HepG2 (cell line): Measurements from ENCODE around the gene TRPT1. TPM values are rescaled to one million over a fixed set of nuclear protein-coding genes. Genes with fewer than 3 reads are reported as not detected.

Source experiments
- MYC ChIP-seq: sonication (generic); formaldehyde crosslinking; IDR thresholded peaks from 2 replicates; pipeline ENCODE4 v1.9.0; 2021; ENCODE audit warnings: missing genetic modification reagents, borderline replicate concordance
- NFE2L1 ChIP-seq: sonication (generic); formaldehyde crosslinking; IDR thresholded peaks from 2 replicates; pipeline ENCODE4 v1.4.0; 2020; ENCODE audit warnings: missing genetic modification reagents, mild to moderate bottlenecking, borderline replicate concordance
- RARA ChIP-seq: IDR thresholded peaks from 2 replicates; pipeline ENCODE4 v1.6.1; 2016; ENCODE audit warnings: missing genetic modification reagents, missing compliant biosample characterization
- SMC3 ChIP-seq: IDR thresholded peaks from 2 replicates; pipeline ENCODE4 v1.6.1; 2011; ENCODE audit warnings: low read length, improper control_type of control experiment
- SNRNP70 ChIP-seq: fragments of 200-400 bp; formaldehyde crosslinking; IDR thresholded peaks from 2 replicates; pipeline ENCODE4 v1.6.1; 2017; ENCODE audit warnings: mild to moderate bottlenecking, low read depth, low read length, moderate library complexity
- SRSF4 ChIP-seq: fragments of 200-400 bp; formaldehyde crosslinking; IDR thresholded peaks from one replicate; pipeline ENCODE4 v1.6.1; 2018; ENCODE audit warnings: mild to moderate bottlenecking, low read depth, low read length, moderate library complexity; ENCODE audit not compliant: poor library complexity, severe bottlenecking
- STAT5B ChIP-seq: sonication (generic); formaldehyde crosslinking; IDR thresholded peaks from 2 replicates; pipeline ENCODE4 v1.4.0; 2020; ENCODE audit warnings: missing genetic modification reagents
- ZC3H4 ChIP-seq: sonication (generic); formaldehyde crosslinking; IDR thresholded peaks from 2 replicates; pipeline ENCODE4 v1.4.0; 2020; ENCODE audit warnings: missing genetic modification reagents, borderline replicate concordance
- ZNF12 ChIP-seq: sonication (generic); formaldehyde crosslinking; IDR thresholded peaks from 2 replicates; pipeline ENCODE4 v1.5.0; 2020; ENCODE audit warnings: missing genetic modification reagents
- ZNF205 ChIP-seq: IDR thresholded peaks from 2 replicates; pipeline ENCODE4 v1.6.1; 2018; ENCODE audit warnings: missing biosample characterization, missing genetic modification reagents
- ZNF674 ChIP-seq: sonication (generic); formaldehyde crosslinking; IDR thresholded peaks from 2 replicates; pipeline ENCODE4 v1.5.0; 2020; ENCODE audit warnings: low read depth, mild to moderate bottlenecking, missing genetic modification reagents
- ZNF720 ChIP-seq: sonication (generic); formaldehyde crosslinking; IDR thresholded peaks from 2 replicates; pipeline ENCODE4 v1.4.0; 2020; ENCODE audit warnings: missing genetic modification reagents
- ZNF776 ChIP-seq: sonication (generic); formaldehyde crosslinking; IDR thresholded peaks from 2 replicates; pipeline ENCODE4 v1.4.0; 2020; ENCODE audit warnings: mild to moderate bottlenecking, missing genetic modification reagents
- ZNF782 ChIP-seq: sonication (generic); formaldehyde crosslinking; IDR thresholded peaks from 2 replicates; pipeline ENCODE4 v1.4.0; 2020; ENCODE audit warnings: missing genetic modification reagents, mild to moderate bottlenecking, borderline replicate concordance
- ZSCAN21 ChIP-seq: sonication (generic); formaldehyde crosslinking; IDR thresholded peaks from 2 replicates; pipeline ENCODE4 v1.8.0; 2022; ENCODE audit warnings: mild to moderate bottlenecking, missing genetic modification reagents, moderate library complexity, borderline replicate concordance
- polyA plus RNA-seq, 8 experiments: library from polyadenylated mRNA; depleted of rRNA in 3 of 8; stranded (reverse) in 7 of 8; unstranded in 1 of 8; fragments of >200 nt; fragmentation: Illumina TruSeq in 4 of 8; extraction: Trizol in 4 of 8; gene quantifications; 2 replicates each; pipeline versions ENCODE4 v1.2.1 to v1.2.3, GENCODE V29; 2011 to 2016; ENCODE audit warnings: low read depth in 4 of 8, missing spikeins in 1 of 8, mixed read lengths in 1 of 8; ENCODE audit not compliant: insufficient read depth in 1 of 8
- total RNA-seq, 5 experiments: library from RNA; depleted of rRNA; stranded (reverse); fragments of >200 nt; fragmentation: Illumina TruSeq; extraction: Trizol; gene quantifications; 2 replicates each; pipeline ENCODE4 v1.2.3, GENCODE V29; 2016; ENCODE audit warnings: low read depth in 1 of 5
- TF ChIP-seq, protein P1 (sequence below): sonication (generic); formaldehyde crosslinking; IDR thresholded peaks from 2 replicates; pipeline ENCODE4 v1.4.0; 2020; ENCODE audit warnings: low read depth, mild to moderate bottlenecking, missing genetic modification reagents
- TF ChIP-seq, protein P2 (sequence below): sonication (generic); formaldehyde crosslinking; IDR thresholded peaks from 2 replicates; pipeline ENCODE4 v1.8.1; 2022; ENCODE audit warnings: low read depth, mild to moderate bottlenecking, missing genetic modification reagents
- TF ChIP-seq, protein P3 (sequence below): sonication (generic); formaldehyde crosslinking; IDR thresholded peaks from 2 replicates; pipeline ENCODE4 v1.5.0; 2020; ENCODE audit warnings: mild to moderate bottlenecking, missing genetic modification reagents
- TF ChIP-seq, protein P4 (sequence below): sonication (generic); formaldehyde crosslinking; IDR thresholded peaks from 2 replicates; pipeline ENCODE4 v1.9.0; 2022; ENCODE audit warnings: low read depth, missing genetic modification reagents
- TF ChIP-seq, protein P5 (sequence below): sonication (generic); formaldehyde crosslinking; IDR thresholded peaks from 2 replicates; pipeline ENCODE4 v1.4.0; 2020; ENCODE audit warnings: missing genetic modification reagents

The TRPT1 gene
- total and polyA plus RNA-seq, 2 of the 13 experiments (the other 11 are each of a cell fraction or from before 2014, with no cell fraction given): 24.8 to 40.7 TPM

DNA sequence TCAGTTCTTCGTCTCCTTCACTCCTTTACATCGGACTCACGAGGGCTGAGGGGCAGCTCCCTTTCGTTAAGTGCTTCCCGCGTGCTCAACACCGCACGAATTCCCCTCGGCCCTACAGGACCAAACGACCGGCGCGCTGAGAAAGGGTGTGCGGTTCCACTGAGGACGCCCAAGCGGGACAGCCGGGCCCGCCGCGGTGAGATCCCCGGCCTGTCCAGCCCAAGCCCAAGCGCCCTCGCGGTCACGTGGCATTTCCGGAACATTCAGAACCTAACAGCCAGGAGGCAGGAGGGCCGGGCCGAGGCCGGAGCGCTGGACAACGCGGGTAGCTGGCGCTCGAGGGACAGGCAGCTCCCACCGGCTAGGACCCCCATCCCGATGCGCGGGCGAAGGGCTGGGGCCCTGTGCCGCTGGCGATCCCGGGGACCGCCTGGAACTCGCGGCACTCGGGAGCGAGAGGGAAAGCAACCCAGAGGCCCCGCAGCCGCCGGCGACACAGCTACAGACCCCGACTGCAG, 40.8 kb downstream of the TRPT1 start (continued):
- TF ChIP-seq, protein P1, sequence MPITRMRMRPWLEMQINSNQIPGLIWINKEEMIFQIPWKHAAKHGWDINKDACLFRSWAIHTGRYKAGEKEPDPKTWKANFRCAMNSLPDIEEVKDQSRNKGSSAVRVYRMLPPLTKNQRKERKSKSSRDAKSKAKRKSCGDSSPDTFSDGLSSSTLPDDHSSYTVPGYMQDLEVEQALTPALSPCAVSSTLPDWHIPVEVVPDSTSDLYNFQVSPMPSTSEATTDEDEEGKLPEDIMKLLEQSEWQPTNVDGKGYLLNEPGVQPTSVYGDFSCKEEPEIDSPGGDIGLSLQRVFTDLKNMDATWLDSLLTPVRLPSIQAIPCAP (CRISPR knock-in tag): peak; percentile 88; the same call in 1 of the 2 replicates
- peak; percentile 98; the same call in 1 of the 2 replicates for TF ChIP-seq ZNF776 (CRISPR knock-in tag)
- TF ChIP-seq ZC3H4 (CRISPR knock-in tag): no peak
- no peak for TF ChIP-seq SMC3
- TF ChIP-seq STAT5B (CRISPR knock-in tag): peak; percentile 41; the same call in 1 of the 2 replicates
- no peak; the same call in 1 of the 2 replicates for TF ChIP-seq ZNF674 (CRISPR knock-in tag)
- TF ChIP-seq, protein P2, sequence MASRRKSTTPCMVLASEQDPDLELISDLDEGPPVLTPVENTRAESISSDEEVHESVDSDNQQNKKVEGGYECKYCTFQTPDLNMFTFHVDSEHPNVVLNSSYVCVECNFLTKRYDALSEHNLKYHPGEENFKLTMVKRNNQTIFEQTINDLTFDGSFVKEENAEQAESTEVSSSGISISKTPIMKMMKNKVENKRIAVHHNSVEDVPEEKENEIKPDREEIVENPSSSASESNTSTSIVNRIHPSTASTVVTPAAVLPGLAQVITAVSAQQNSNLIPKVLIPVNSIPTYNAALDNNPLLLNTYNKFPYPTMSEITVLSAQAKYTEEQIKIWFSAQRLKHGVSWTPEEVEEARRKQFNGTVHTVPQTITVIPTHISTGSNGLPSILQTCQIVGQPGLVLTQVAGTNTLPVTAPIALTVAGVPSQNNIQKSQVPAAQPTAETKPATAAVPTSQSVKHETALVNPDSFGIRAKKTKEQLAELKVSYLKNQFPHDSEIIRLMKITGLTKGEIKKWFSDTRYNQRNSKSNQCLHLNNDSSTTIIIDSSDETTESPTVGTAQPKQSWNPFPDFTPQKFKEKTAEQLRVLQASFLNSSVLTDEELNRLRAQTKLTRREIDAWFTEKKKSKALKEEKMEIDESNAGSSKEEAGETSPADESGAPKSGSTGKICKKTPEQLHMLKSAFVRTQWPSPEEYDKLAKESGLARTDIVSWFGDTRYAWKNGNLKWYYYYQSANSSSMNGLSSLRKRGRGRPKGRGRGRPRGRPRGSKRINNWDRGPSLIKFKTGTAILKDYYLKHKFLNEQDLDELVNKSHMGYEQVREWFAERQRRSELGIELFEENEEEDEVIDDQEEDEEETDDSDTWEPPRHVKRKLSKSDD (CRISPR knock-in tag): 0 out of 2 replicates have a peak, but pooled peaks have one; percentile 14
- TF ChIP-seq MYC (CRISPR knock-in tag): peak; percentile 97
- TF ChIP-seq NFE2L1 (CRISPR knock-in tag): peak; percentile 95; the same call in 1 of the 2 replicates
- TF ChIP-seq ZNF782 (CRISPR knock-in tag): peak; percentile 98
- no peak for TF ChIP-seq SNRNP70
- TF ChIP-seq RARA (CRISPR knock-in tag): peak; percentile 22; the same call in 1 of the 2 replicates
- TF ChIP-seq SRSF4: no peak
- peak; percentile 71; the same call in 1 of the 2 replicates for TF ChIP-seq ZNF205
- no peak for TF ChIP-seq ZNF720 (CRISPR knock-in tag)
- peak; percentile 87; the same call in 1 of the 2 replicates for TF ChIP-seq ZSCAN21
- TF ChIP-seq, protein P3, sequence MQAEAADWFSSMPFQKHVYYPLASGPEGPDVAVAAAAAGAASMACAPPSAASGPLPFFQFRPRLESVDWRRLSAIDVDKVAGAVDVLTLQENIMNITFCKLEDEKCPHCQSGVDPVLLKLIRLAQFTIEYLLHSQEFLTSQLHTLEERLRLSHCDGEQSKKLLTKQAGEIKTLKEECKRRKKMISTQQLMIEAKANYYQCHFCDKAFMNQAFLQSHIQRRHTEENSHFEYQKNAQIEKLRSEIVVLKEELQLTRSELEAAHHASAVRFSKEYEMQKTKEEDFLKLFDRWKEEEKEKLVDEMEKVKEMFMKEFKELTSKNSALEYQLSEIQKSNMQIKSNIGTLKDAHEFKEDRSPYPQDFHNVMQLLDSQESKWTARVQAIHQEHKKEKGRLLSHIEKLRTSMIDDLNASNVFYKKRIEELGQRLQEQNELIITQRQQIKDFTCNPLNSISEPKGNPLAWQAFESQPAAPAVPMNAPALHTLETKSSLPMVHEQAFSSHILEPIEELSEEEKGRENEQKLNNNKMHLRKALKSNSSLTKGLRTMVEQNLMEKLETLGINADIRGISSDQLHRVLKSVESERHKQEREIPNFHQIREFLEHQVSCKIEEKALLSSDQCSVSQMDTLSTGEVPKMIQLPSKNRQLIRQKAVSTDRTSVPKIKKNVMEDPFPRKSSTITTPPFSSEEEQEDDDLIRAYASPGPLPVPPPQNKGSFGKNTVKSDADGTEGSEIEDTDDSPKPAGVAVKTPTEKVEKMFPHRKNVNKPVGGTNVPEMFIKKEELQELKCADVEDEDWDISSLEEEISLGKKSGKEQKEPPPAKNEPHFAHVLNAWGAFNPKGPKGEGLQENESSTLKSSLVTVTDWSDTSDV (CRISPR knock-in tag): peak; percentile 96
- TF ChIP-seq, protein P4, sequence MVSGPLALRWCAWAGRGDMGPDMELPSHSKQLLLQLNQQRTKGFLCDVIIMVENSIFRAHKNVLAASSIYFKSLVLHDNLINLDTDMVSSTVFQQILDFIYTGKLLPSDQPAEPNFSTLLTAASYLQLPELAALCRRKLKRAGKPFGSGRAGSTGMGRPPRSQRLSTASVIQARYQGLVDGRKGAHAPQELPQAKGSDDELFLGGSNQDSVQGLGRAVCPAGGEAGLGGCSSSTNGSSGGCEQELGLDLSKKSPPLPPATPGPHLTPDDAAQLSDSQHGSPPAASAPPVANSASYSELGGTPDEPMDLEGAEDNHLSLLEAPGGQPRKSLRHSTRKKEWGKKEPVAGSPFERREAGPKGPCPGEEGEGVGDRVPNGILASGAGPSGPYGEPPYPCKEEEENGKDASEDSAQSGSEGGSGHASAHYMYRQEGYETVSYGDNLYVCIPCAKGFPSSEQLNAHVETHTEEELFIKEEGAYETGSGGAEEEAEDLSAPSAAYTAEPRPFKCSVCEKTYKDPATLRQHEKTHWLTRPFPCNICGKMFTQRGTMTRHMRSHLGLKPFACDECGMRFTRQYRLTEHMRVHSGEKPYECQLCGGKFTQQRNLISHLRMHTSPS: peak; percentile 76
- TF ChIP-seq, protein P5, sequence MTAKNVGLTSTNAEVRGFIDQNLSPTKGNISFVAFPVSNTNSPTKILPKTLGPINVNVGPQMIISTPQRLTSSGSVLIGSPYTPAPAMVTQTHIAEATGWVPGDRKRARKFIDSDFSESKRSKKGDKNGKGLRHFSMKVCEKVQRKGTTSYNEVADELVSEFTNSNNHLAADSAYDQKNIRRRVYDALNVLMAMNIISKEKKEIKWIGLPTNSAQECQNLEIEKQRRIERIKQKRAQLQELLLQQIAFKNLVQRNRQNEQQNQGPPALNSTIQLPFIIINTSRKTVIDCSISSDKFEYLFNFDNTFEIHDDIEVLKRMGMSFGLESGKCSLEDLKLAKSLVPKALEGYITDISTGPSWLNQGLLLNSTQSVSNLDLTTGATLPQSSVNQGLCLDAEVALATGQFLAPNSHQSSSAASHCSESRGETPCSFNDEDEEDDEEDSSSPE (CRISPR knock-in tag): peak; percentile 84
- peak; percentile 71; the same call in 1 of the 2 replicates for TF ChIP-seq ZNF12 (CRISPR knock-in tag)
